ENCODE results near the gene TBXAS1.

- TF ChIP-seq CTCF (IDR thresholded peaks at IDR 0.05) (no peak), POLR2A (IDR thresholded peaks at IDR 0.05) (no peak)
Observed at GRCh38 chr7:139973101-139974050, 144.3 kb downstream of the TBXAS1 start.
